GM21737 (cell line): ENCODE results near the gene GYS2.

ENCODE experiments used
- ATAC-seq: cut with Tn5 transposase; IDR thresholded peaks from one replicate; pipeline ENCODE4 v1.9.1; 2021; ENCODE audit warnings: mild to moderate bottlenecking, moderate library complexity; ENCODE audit not compliant: unreplicated experiment

The GYS2 gene

GRCh38 chr12:21558100-21558679, 46.5 kb downstream of the GYS2 start:
- no peak for ATAC-seq

GRCh38 chr12:21553329-21553675, 51.3 kb downstream of the GYS2 start:
- ATAC-seq: no peak

- no peak for ATAC-seq
These were observed 51.9 kb downstream of the GYS2 start for GRCh38 chr12:21552635-21553328.

DNA sequence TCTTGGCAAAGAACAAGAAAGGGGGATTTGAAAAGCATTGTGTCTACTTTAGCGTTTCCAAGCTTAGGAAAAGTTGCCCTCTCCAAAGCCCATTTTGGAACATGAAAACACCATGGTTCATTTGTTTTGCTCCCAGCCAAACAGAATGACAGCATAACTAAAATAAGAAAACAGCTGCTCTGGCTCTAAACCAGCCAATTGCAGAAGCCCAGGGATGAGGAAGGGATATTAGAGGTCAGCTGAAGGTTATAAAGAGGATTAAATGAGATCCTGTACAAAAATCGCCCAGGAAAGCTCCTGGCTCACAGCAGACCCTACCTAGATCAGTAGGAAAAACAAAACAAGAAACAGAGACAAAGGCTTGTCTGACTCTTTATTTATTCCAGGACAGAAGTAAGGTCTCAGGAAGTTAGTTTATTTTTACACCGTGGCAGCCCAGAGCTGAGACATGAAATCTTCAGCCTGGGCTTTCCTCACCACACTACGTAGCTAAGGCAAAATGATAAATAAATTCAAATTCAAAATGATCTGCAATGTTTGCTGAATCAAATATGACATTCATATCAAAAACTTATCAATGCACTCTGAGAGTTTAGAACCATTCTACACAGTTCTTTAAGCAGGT, 52.7 kb downstream of the GYS2 start:
- no peak for ATAC-seq

DNA sequence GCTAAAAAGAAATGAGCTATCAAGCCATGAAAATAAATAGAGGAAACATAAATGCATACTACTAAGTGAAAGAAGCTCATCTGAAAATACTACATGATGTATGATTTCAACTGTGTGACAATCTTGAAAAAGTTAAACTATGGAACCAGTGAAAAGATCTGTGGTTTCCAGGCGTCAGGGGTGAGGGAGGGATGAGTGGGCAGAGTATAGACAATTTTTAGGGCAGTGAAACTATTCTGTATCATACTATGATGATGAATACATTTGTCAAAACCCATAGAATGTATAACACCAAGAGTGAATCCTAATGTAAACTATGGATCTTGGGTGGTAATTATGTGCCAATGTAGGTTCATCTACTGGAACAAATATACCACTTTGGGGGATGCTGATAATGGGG, 57.2 kb downstream of the GYS2 start:
- no peak for ATAC-seq

- ATAC-seq: no peak
These were observed 57.9 kb downstream of the GYS2 start for GRCh38 chr12:21546716-21547115.

- no peak for ATAC-seq
These were observed 59.1 kb downstream of the GYS2 start for GRCh38 chr12:21545557-21545956.

DNA sequence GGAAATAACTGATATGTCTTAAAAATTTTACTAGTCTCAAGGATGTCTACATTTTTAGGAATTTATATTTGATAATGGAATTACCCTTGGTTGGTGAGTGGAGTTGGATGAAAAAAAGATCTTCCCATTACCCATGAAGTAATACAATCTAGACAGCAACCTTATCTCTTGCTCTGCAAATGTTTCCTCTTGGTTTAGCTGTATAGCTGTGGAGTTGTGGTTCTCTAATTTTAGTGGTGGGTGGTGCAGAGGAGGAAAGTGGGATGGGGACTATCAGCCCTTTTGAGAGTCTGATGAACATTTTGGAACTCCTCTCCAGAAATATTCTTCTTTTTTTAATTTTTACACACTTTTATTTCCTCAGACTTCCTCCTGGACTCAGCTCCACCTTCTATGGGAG, 61.5 kb downstream of the GYS2 start:
- no peak for ATAC-seq

DNA sequence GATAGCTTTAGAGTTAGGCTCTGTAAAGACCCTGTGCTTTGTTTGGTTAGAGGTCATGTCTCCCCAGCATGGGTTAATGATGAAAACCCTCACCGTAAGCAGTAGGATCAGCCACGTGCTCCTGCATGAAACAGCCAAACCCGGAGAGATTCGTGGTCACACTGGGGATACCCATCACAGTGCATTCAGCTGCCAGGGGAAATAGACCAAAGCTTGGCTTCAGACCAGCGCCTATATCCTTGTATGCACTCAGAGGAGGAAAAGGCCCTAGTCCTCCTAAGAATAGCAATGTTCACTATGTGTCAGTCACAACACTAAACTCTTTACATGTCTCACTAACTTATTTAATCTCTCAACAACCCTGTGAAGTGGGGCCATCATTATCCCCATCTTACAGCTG, 62.2 kb downstream of the GYS2 start:
- no peak for ATAC-seq

DNA sequence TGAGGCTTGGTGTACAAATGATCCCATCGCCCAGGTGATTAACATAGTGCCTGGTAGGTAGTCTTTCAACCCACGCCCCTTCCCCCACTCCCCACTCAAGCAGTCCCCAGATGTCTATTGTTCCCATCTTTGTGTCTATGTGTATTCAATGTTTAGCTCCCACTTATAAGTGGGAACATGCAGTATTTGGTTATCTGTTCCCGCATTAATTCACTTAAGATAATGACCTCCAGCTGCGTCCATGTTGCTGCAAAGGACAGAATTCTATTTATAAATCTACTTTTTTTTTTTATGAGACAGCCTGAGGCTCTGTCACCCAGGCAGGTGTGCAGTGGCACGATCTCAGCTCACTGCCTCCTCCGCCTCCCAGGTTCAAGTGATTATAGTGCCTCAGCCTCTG, 62.9 kb downstream of the GYS2 start:
- no peak for ATAC-seq

DNA sequence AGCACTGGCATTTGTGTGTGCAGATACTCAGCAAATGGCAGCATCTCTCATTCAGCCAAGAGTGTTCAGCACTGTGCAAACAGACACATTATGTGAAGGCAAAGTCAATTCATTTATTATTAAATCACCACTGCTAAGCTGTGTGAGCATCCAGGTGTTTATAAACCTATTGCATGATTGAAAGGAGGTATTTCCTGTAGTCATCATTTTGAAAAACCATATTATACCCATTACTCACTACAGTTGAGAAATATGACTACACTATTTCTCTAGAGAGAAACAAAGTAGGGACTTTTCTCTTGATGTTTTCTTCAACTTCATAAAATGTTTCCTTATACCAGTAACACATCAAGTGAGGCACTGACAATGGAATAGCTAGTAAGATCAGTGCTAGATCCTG, 64.8 kb downstream of the GYS2 start:
- ATAC-seq: no peak

DNA sequence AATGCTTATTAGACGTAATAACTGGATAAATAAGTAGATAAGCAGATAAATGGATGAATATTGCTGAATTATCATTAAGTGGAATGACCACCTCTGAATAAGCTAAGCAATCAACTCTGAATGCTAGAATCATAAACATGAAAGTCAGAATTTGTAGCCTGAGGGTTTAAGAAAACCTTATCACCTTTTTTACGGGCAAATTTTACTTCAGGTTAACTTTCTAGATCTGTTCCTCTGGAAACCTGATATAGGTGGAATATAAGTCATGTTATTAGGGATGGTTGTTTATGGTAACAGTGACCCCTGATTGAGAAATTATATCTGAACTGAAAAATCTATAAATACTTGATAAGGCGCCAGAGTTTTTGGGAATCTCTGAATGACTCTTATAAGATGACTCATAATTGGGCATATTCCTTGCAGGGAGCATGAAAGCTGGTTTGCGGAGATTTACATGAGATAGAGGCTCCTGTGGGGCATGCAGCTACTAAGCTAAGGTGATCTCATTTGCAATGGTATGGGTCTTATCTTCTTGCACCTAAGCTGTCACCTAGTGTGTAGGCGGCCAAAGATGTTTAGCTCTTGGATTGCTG, 66.5 kb downstream of the GYS2 start:
- no peak for ATAC-seq

GRCh38 chr12:21529456-21529855, 75.2 kb downstream of the GYS2 start:
- ATAC-seq: no peak

DNA sequence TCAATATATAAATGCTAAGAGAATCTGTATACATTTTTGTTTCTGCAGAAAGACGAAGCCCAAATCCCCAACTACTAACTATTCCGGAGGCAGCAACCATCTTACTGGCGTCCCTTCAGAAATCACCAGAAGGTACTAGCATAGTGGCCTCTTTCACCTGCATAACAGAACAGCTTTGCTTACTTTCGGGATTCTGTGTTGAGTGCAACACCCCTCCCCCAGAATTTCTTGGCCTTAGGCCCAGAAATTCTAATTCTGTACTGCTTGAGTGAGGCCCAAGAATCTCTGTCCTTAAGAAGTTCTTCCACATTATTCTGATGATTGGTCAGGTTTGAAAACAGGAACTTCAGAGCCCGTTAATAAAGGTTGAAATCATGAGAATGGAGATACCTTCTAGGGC, 75.7 kb downstream of the GYS2 start:
- no peak for ATAC-seq

DNA sequence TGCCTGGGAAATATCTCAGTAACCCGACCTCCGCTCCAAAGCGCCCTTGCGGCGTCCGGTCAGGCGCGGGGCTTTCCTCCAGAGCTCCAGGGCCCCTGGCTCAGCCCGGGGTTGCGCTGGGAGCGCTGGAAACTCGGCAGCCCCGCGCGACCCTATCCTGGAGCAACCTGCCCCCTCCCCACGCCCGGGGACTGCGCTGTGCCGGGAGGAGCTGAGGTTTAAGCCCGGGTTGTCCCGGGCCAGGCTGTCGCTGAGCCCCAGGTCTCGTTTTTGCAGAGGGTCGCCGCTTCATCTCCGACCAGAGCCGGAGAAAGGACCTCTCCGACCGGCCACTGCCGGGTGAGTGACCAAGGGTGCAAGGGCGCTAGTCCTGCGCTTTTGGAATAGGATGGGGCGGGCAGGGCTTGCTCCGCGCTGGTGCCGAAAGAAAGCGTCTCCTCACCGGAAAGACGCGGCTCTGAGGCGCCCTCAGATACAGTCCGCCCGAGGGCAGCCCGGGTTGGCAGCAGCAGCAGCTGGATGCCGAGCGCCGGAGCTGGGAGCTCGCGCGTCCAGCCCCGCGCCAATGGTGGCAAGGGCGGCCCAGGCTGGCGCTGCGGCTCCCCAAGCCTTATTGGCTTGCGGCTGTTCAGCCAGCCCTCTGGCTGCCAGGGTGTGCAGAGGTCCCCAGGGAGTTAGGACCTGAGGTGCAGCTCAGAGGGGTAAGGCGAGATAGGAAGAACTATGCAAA, 77.0 kb downstream of the GYS2 start:
- ATAC-seq: peak; percentile 99

DNA sequence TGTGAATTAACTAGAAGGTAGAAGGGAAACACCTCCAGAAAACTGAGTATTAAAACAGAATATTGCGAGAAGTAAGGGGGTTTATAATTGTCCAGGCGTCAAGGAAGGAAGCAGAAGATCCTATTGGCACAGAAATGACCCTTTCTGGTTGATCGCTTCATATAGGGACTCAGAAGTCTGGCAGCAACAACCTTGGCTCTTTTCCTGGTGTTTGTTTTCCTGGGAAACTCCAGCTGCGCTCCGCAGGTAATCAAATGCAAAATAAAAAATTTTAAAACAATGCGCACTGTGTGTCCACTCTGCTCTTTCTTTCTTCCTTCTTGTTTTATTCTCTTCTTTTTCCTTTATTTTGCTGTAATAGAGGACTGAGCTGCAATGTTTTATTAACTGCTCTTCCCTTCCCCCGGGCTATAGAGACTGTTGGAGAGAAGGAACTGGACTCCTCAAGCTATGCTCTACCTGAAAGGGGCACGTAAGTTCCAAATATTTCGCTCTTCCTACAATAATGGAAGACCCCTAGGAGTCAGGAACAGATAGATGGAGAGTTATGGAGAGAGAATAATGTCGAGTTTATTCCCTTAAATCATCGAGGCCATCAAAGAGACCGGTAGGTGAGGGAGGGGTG, 77.8 kb downstream of the GYS2 start:
- ATAC-seq: no peak

DNA sequence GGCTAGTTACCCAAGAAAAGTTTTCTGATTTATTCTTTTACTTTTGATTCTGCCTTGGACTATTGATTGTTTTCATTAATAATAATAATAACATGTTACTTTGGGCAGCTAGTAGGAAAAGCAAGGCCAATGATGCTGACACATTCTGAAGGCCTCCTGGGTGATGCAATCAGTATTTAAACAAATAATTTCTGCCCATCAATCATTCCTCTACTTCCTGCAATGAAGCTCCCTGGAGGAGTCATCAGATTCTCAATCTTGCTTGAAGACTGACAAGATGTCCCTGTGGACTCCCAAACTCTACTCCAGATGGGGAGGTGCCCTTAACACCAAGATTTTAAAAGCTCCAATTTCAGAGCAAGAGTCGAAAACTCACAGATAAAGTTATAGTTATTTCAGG, 78.6 kb downstream of the GYS2 start, which contains the start of gene SPX:
TSS of gene SPX (plus strand) at position 244 of the 400 bp plus-strand sequence. CDS start 177 bp downstream, outside the sequence.
- no peak for ATAC-seq

DNA sequence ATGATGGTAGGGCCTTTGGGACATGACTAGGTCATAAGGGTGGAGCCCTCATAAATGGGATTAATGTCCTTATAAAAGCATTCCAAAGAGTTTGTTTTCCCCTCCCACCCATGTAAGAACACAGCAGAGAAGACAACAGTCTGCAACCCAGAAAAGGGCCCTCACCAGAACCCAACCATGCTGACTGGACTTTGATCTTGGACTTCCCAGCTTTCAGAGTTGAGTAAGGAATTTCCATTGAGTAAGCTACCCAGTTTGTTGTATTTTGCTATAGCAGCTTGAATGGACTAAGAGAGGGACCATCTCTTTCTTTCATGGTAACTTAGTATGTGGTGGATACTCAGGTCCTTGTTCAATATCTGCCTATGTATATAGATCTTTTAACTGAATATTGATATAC, 81.5 kb downstream of the GYS2 start:
- ATAC-seq: no peak

DNA sequence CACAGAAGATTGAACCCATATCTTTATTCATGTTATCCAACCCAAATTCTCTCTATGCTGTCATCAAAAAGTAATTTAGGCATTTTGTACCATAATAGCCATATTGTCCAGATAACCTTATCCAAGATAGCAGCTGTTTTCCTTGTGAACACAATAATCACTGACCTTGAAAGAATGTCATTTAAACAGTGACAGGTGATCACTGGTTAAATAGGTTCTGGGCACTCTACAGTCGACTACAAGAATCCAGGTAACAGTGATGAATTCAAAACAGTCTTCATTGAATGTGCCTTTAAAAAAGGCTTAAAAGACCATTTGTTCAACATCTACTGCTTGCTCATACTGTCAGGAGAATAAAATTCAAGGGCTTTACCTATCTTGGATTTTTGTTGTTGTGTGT, 83.1 kb downstream of the GYS2 start:
- ATAC-seq: no peak

DNA sequence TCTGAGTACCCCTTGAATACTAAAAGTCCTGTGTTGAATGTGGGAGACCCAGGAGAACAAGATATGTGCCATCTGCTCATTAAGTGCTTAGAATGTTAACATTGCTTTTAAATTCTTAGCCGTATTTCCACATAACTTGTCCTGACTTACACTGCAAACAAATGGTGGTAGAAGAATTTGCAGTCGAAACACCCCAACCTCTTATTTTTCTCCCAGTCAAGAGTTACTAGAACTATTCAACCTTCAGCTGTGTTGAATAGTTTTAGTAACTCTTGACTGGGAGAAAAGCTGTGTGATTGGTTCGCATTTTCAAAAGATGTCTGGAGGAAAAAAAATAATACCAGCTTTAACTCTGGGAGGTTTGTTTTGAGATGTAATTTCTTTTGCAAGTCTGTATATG, 86.2 kb downstream of the GYS2 start:
- no peak for ATAC-seq

DNA sequence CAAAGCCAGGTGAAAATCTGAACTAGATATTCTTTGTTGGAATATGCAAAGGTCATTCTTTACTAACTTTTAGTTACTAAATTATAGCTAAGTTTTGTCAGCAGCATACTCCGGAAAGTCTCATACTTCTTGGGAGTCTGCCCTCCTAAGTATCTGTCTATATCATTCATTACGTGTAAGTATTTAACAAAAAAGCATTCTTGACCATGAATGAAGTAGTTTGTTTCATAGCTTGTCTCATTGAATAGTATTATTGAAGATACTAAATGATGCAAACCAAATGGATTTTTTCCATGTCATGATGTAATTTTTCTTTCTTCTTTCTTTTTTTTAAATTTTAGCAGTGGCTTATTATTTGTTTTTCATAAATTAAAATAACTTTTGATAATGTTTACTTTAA, 88.4 kb downstream of the GYS2 start:
- no peak for ATAC-seq
